Measurements from ENCODE around the gene ANKS1B.
"Not testable (repeated sequence)": the region's sequence is repeated elsewhere in the genome, so short reads cannot be mapped to it uniquely, and the experiment has no call there.

The ANKS1B gene

DNA sequence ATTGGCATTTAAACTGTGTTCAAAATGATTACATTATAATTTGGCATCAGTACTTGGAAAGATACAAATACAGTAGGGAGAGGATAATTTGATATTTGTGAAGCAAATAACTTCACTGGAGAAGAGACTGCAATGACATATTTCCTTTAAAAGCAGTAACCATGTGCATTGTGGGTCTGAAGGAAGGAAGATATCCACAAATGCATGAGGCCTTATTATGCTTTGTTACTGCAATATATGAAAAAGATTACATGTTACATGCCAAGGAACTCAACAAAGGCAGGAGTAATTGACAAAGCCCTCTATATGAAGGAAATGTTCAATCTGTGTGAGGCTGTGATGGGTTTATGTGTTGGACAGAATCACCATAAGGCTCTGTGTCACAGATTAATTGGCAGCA lies 948.2 kb downstream of the ANKS1B start:
- no peak for DNase-seq

- no peak for DNase-seq
Measured at GRCh38 chr12:99035803-99036202, 948.9 kb downstream of the ANKS1B start.

- DNase-seq, result not testable (repeated sequence)
Measured at GRCh38 chr12:99034201-99034600, 950.5 kb downstream of the ANKS1B start.

DNA sequence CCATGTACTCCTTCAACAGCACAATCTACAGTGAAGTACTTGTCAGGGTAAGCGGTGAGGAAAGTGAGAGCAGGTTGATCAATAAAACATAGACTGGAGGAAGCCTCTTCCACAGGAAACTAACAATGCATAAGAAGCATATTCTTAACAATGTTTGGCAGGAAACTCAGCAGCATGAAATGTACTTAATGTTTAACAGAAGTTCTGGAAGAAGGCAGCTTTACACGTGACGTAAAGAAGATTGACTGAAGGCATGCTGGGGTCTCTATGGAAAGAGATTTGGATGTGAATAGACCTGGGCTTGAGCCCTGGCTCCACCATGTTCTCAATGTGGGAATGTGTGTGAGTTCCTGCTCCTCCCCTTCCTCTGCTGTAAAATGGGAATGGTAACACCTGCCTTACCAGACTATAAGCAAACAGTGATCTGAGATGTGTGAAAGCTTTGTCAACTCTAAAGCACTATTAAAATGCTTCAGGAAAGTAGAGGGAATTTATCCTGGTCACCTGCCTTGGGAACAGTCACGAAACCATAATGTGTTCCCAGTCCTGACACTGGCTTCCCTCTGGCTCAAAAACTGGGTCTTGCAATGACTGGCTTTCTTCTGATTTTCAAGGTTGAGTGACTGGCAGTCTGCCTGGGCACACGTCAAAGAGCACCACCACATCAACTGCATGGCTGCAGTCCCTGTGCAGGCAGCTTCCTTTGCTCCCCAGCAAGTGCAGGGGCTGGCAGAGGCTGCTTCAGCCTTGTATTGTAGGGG lies 955.0 kb downstream of the ANKS1B start:
- DNase-seq, result no peak

GRCh38 chr12:99027461-99027860 lies 957.3 kb downstream of the ANKS1B start:
- DNase-seq, result no peak

- DNase-seq, result no peak
Measured at GRCh38 chr12:99027055-99027393, 957.7 kb downstream of the ANKS1B start.

- no peak for DNase-seq
Measured at GRCh38 chr12:99026332-99027054, 958.2 kb downstream of the ANKS1B start.

GRCh38 chr12:99024870-99025269 lies 959.9 kb downstream of the ANKS1B start:
- no peak for DNase-seq

DNA sequence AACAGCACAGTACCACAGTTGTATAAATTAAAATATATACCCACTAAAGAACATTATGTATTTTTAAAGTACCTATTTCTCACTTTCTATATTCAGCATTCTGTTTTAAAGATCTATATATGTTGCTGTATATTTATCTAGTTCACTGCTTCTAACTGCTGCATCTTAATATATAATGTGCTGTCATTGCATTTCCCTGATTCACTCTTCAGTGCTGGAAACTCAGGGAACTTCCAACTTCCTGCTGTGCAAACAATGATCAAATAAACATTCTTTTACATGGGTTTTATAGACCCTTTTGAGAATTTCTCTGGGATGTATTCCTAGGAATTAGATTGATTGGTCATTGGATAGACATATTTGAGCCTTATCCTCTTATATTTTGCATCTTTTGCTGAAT lies 960.5 kb downstream of the ANKS1B start:
- no peak for DNase-seq

DNA sequence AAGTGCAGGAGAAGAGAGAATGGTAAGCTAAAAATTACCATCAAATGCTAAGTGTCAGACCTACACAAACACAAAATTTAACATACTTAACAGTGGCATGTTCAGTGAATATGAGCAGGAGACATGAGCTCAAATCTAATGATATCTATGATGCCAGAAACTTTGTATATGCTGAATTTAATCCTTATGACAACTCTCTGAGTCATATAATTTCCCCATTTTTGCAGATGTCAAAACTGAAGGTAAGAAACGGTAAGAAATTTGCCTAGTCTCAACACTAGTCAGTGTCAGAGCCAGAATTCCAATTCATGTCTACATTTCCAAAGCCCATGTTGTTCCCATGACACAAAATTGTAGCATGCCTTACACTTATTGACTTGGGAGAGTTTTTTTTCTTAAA lies 963.9 kb downstream of the ANKS1B start:
- no peak for DNase-seq

GRCh38 chr12:99019798-99020197 lies 964.9 kb downstream of the ANKS1B start:
- DNase-seq, result no peak

- DNase-seq, result no peak
Measured at GRCh38 chr12:99017971-99018370, 966.8 kb downstream of the ANKS1B start.

- DNase-seq, result no peak
Measured at GRCh38 chr12:99009654-99010296, 975.0 kb downstream of the ANKS1B start.

DNA sequence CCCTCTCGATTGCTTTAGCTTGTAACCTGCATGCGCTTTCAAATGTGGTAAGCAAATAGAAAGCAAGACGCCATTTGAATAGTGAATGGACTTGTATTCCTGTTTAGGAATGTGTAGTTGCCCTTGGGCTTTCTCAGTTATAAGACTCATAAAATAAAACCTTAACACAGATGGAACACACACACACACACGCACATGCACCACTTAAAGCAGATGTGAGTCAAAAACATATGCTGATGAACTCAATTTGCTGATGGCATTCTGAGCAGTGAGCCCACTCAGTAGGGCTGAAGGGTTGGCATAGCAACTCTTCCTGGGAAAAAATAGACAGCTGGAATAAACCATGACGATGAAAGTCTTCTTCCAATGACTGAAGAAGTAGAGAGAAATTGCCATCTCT lies 979.1 kb downstream of the ANKS1B start:
- no peak for DNase-seq

GRCh38 chr12:99004799-99005466 lies 979.8 kb downstream of the ANKS1B start:
- DNase-seq, result no peak

DNA sequence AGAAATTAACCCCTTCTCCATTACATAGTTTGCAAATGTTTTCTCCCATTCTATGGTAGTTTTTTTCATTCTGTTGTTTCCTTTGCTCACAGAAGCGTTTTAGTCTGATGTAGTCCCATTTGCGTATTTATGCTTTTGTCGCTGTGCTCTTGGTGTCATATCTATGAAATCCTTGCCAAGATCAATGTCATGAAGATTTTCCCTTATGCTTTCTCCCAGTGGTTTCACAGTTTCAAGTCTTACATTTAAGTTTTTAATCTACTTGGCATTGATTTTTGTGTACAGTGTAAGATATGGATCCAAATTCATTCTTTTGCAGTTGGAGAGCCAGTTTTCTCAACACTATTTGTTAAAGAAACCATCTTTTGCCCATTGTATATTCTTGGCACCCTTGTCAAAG lies 982.0 kb downstream of the ANKS1B start:
- DNase-seq, result no peak

- DNase-seq, result no peak
Measured at GRCh38 chr12:99002156-99002555, 982.6 kb downstream of the ANKS1B start.

GRCh38 chr12:98999559-98999958 lies 985.2 kb downstream of the ANKS1B start:
- no peak for DNase-seq

- DNase-seq, result no peak
Measured at GRCh38 chr12:98998697-98999299, 985.9 kb downstream of the ANKS1B start.

- no peak for DNase-seq
Measured at GRCh38 chr12:98997899-98998298, 986.8 kb downstream of the ANKS1B start.

GRCh38 chr12:98990648-98991047 lies 994.1 kb downstream of the ANKS1B start:
- no peak for DNase-seq

DNA sequence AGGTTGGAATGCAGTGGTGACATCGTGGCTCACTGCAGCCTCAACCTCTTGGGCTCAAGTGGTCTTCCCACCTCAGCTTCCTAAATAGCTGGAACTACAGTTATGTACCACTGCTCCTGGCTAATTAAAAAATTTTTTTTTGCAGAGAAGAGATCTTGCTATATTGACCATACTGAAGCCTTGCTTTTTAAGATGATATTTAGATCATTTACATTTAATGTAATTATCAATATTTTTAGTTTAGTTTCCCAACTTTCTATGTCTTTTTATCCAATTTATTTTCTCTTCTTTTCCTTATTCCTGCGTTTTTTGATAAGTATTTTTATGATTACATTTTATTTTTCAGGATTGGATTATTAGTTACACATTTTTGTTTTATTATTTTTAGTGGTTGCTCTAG lies 999.6 kb downstream of the ANKS1B start:
- DNase-seq, result no peak

GRCh38 chr12:98983647-98984046 lies 1001.1 kb downstream of the ANKS1B start:
- no peak for DNase-seq
